ENCODE measurements around the gene NXT1. TPM values are rescaled to one million over a fixed set of nuclear protein-coding genes. Genes with fewer than 3 reads are reported as not detected.

NXT1 gene
- total and polyA plus RNA-seq, 10 of the 15 experiments (the other 5 are each of a cell fraction or from before 2014, with no cell fraction given), result 10.2 to 66.7 (median 44.0) TPM

GRCh38 chr20:23404196-23404595, 53.6 kb downstream of the NXT1 start:
- H2AFZ ChIP-seq (ENCODE audit: control insufficient read depth, low read depth, low read length), result no peak overlapping the region
- no peaks in the 10 kb centered on the region for H3K9me3 ChIP-seq (replicated peaks; ENCODE audit: control insufficient read depth, insufficient read depth, low read length)
- FAIRE-seq (no peak), ATAC-seq (no peak), DNase-seq (ENCODE audit: low read depth, low spot score) (no peak)
- peaks cover 33% of the 10 kb centered on the region for H3K79me2 ChIP-seq (ENCODE audit: control insufficient read depth, insufficient read depth, low read length)
- SMC1A ChIA-PET (ENCODE audit: uncharacterized antibody, unreplicated experiment), result interaction anchor here (1.0 to 1.8 kb wide), 3 partner anchors 10 to 28 kb away, joined by 3 to 5 read pairs (median 4); no protein-coding TSS in a partner anchor
- intact Hi-C loops (cut with micrococcal nuclease; ENCODE audit: unreplicated experiment), result no loop called here
- no peak overlapping the region for H3K4me2 ChIP-seq (ENCODE audit: control insufficient read depth, insufficient read depth)
- CTCF ChIA-PET, result interaction anchor here (0.9 kb wide), 1 partner anchor 10 kb away, joined by 3 read pairs; no protein-coding TSS in a partner anchor
- H3K9ac ChIP-seq (ENCODE audit: control insufficient read depth, insufficient read depth, low read length), result no peak overlapping the region
- POLR2A ChIA-PET, result interaction anchor here (2.2 kb wide), 1 partner anchor 13 kb away, joined by 5 read pairs; no protein-coding TSS in a partner anchor
- RAD21 ChIA-PET (ENCODE audit: unreplicated experiment), result no interaction called here
- H4K20me1 ChIP-seq (ENCODE audit: control insufficient read depth, insufficient read depth), result no peaks in the 10 kb centered on the region
- 75% methylated on average over 3 of the region's 3 CpGs for WGBS (ENCODE audit: insufficient coverage, insufficient replicate concordance, low lambda C conversion rate, missing lambda C conversion rate)
- TF ChIP-seq USF2 (IDR thresholded peaks at IDR 0.05; ENCODE audit: borderline replicate concordance, low read depth, low read length), result no peak
- TF ChIP-seq IRF3 (IDR thresholded peaks at IDR 0.05), result no peak
- no peak for TF ChIP-seq CHD2 (IDR thresholded peaks at IDR 0.05; ENCODE audit: borderline replicate concordance, low read depth, low read length)
- TF ChIP-seq ZBTB4 (CRISPR knock-in tag; IDR thresholded peaks at IDR 0.05), result no peak
- TF ChIP-seq SPI1 (IDR thresholded peaks at IDR 0.05; ENCODE audit: borderline replicate concordance, insufficient read depth, low read depth, low read length), result no peak
- no peak for TF ChIP-seq IRF5 (IDR thresholded peaks at IDR 0.05; ENCODE audit: borderline replicate concordance)
- TF ChIP-seq NR2F1 (conservative IDR thresholded peaks at IDR 0.05), result no peak
- no peak for TF ChIP-seq SMAD1 (IDR thresholded peaks at IDR 0.05; ENCODE audit: low read depth, partially characterized antibody)
- no TSS peak for BruUV-seq (replicated peaks)
- no peaks in the 10 kb centered on the region for H3K27me3 ChIP-seq (replicated peaks in 1 of 2; ENCODE audit: control insufficient read depth in 2 of 2, insufficient read depth in 2 of 2, low read length in 1 of 2)
- H3K4me3 ChIP-seq, result no peak overlapping the region
- H3K4me1 ChIP-seq (ENCODE audit: control insufficient read depth, insufficient read depth, low read length), result peaks cover 24% of the 10 kb centered on the region
- no peak overlapping the region for H3K27ac ChIP-seq (ENCODE audit: control insufficient read depth, insufficient read depth)
- H3K36me3 ChIP-seq (ENCODE audit: control insufficient read depth in 2 of 2, insufficient read depth in 2 of 2, low read length in 1 of 2), result peaks cover 0 to 16% of the 10 kb centered on the region in 2 experiments
- in situ Hi-C loops (cut with MboI), result no loop called here

Small RNAs within 50 kb of the gene (small RNA-seq; reads per million reads assigned to genes)
- not detected for gene RNA5SP479

Other genes starting within 250 kb of the NXT1 start
- gene GZF1, start 11.4 kb downstream of the NXT1 start, total RNA-seq (2014; rRNA removed), result 8.7 and 14.0 TPM in 2 replicates
- gene GZF1, start 11.4 kb downstream of the NXT1 start, total RNA-seq (2014; rRNA removed; fragmentation: Illumina TruSeq; extraction: Trizol), result 7.8 and 9.9 TPM in 2 replicates
- gene GZF1, start 11.4 kb downstream of the NXT1 start, total RNA-seq (2021), result 9.5 and 10.7 TPM in 2 replicates
- gene GZF1, start 11.4 kb downstream of the NXT1 start, polyA plus RNA-seq (2011; rRNA removed), result 11.7 and 19.5 TPM in 2 replicates
- gene GZF1, start 11.4 kb downstream of the NXT1 start, polyA plus RNA-seq (2014; fragmentation: Illumina TruSeq; extraction: Trizol), result 6.2 and 13.5 TPM in 2 replicates
- 1 to 10 TPM; 2.2 to 2.4 TPM for gene GZF1, start 11.4 kb downstream of the NXT1 start, polyA plus RNA-seq (2014; fragmentation: Nextera tagmentation; extraction: Ambion mirVana)
- gene GZF1, start 11.4 kb downstream of the NXT1 start, polyA plus RNA-seq (2014; rRNA removed), result 9.5 and 12.4 TPM in 2 replicates
- gene GZF1, start 11.4 kb downstream of the NXT1 start, polyA plus RNA-seq (2016; fragmentation: Nextera tagmentation; extraction: Ambion mirVana), result 1 to 10 TPM; 6.9 to 7.1 TPM
- gene NAPB, start 70.7 kb downstream of the NXT1 start, total RNA-seq (2014; rRNA removed), result 7.2 and 8.8 TPM in 2 replicates
- gene NAPB, start 70.7 kb downstream of the NXT1 start, total RNA-seq (2014; rRNA removed; fragmentation: Illumina TruSeq; extraction: Trizol), result 7.1 and 8.6 TPM in 2 replicates
- gene NAPB, start 70.7 kb downstream of the NXT1 start, total RNA-seq (2021), result 6.6 and 8.5 TPM in 2 replicates
- gene NAPB, start 70.7 kb downstream of the NXT1 start, polyA plus RNA-seq (2011; rRNA removed), result 15.9 and 23.1 TPM in 2 replicates
- 8.0 and 10.8 TPM in 2 replicates for gene NAPB, start 70.7 kb downstream of the NXT1 start, polyA plus RNA-seq (2014; fragmentation: Illumina TruSeq; extraction: Trizol)
- 1 to 10 TPM; 2.1 to 2.3 TPM for gene NAPB, start 70.7 kb downstream of the NXT1 start, polyA plus RNA-seq (2014; fragmentation: Nextera tagmentation; extraction: Ambion mirVana)
- 9.2 and 10.2 TPM in 2 replicates for gene NAPB, start 70.7 kb downstream of the NXT1 start, polyA plus RNA-seq (2014; rRNA removed)
- gene NAPB, start 70.7 kb downstream of the NXT1 start, polyA plus RNA-seq (2016; fragmentation: Nextera tagmentation; extraction: Ambion mirVana), result 1 to 10 TPM; 6.0 to 7.2 TPM
- gene CSTL1, start 88.9 kb downstream of the NXT1 start, total RNA-seq (2014; rRNA removed), result not detected in 2 replicates
- gene CSTL1, start 88.9 kb downstream of the NXT1 start, total RNA-seq (2014; rRNA removed; fragmentation: Illumina TruSeq; extraction: Trizol), result not detected in 2 replicates
- not detected in 2 replicates for gene CSTL1, start 88.9 kb downstream of the NXT1 start, total RNA-seq (2021)
- gene CSTL1, start 88.9 kb downstream of the NXT1 start, polyA plus RNA-seq (2011; rRNA removed), result not detected in 2 replicates
- not detected in 2 replicates for gene CSTL1, start 88.9 kb downstream of the NXT1 start, polyA plus RNA-seq (2014; fragmentation: Illumina TruSeq; extraction: Trizol)
- not detected for gene CSTL1, start 88.9 kb downstream of the NXT1 start, polyA plus RNA-seq (2014; fragmentation: Nextera tagmentation; extraction: Ambion mirVana)
- not detected in 2 replicates for gene CSTL1, start 88.9 kb downstream of the NXT1 start, polyA plus RNA-seq (2014; rRNA removed)
- not detected for gene CSTL1, start 88.9 kb downstream of the NXT1 start, polyA plus RNA-seq (2016; fragmentation: Nextera tagmentation; extraction: Ambion mirVana)
- gene CST11, start 102.1 kb downstream of the NXT1 start, total RNA-seq (2014; rRNA removed), result not detected in 2 replicates
- gene CST11, start 102.1 kb downstream of the NXT1 start, total RNA-seq (2014; rRNA removed; fragmentation: Illumina TruSeq; extraction: Trizol), result not detected in 2 replicates
- not detected in 2 replicates for gene CST11, start 102.1 kb downstream of the NXT1 start, total RNA-seq (2021)
- 0.33 and 0.35 TPM in 2 replicates for gene CST11, start 102.1 kb downstream of the NXT1 start, polyA plus RNA-seq (2011; rRNA removed)
- not detected in 2 replicates for gene CST11, start 102.1 kb downstream of the NXT1 start, polyA plus RNA-seq (2014; fragmentation: Illumina TruSeq; extraction: Trizol)
- not detected for gene CST11, start 102.1 kb downstream of the NXT1 start, polyA plus RNA-seq (2014; fragmentation: Nextera tagmentation; extraction: Ambion mirVana)
- gene CST11, start 102.1 kb downstream of the NXT1 start, polyA plus RNA-seq (2014; rRNA removed), result not detected in 2 replicates
- gene CST11, start 102.1 kb downstream of the NXT1 start, polyA plus RNA-seq (2016; fragmentation: Nextera tagmentation; extraction: Ambion mirVana), result not detected
- gene CST8, start 140.3 kb downstream of the NXT1 start, total RNA-seq (2014; rRNA removed), result not detected in 2 replicates
- gene CST8, start 140.3 kb downstream of the NXT1 start, total RNA-seq (2014; rRNA removed; fragmentation: Illumina TruSeq; extraction: Trizol), result not detected in 2 replicates
- gene CST8, start 140.3 kb downstream of the NXT1 start, total RNA-seq (2021), result not detected in 2 replicates
- gene CST8, start 140.3 kb downstream of the NXT1 start, polyA plus RNA-seq (2011; rRNA removed), result not detected in 2 replicates
- not detected in 2 replicates for gene CST8, start 140.3 kb downstream of the NXT1 start, polyA plus RNA-seq (2014; fragmentation: Illumina TruSeq; extraction: Trizol)
- gene CST8, start 140.3 kb downstream of the NXT1 start, polyA plus RNA-seq (2014; fragmentation: Nextera tagmentation; extraction: Ambion mirVana), result not detected
- gene CST8, start 140.3 kb downstream of the NXT1 start, polyA plus RNA-seq (2014; rRNA removed), result not detected in 2 replicates
- not detected for gene CST8, start 140.3 kb downstream of the NXT1 start, polyA plus RNA-seq (2016; fragmentation: Nextera tagmentation; extraction: Ambion mirVana)
- not detected in 2 replicates for gene CST9L, start 217.7 kb downstream of the NXT1 start, total RNA-seq (2014; rRNA removed)
- gene CST9L, start 217.7 kb downstream of the NXT1 start, total RNA-seq (2014; rRNA removed; fragmentation: Illumina TruSeq; extraction: Trizol), result not detected in 2 replicates
- gene CST9L, start 217.7 kb downstream of the NXT1 start, total RNA-seq (2021), result not detected in 2 replicates
- not detected in 2 replicates for gene CST9L, start 217.7 kb downstream of the NXT1 start, polyA plus RNA-seq (2011; rRNA removed)
- not detected in 2 replicates for gene CST9L, start 217.7 kb downstream of the NXT1 start, polyA plus RNA-seq (2014; fragmentation: Illumina TruSeq; extraction: Trizol)
- gene CST9L, start 217.7 kb downstream of the NXT1 start, polyA plus RNA-seq (2014; fragmentation: Nextera tagmentation; extraction: Ambion mirVana), result not detected
- gene CST9L, start 217.7 kb downstream of the NXT1 start, polyA plus RNA-seq (2014; rRNA removed), result not detected in 2 replicates
- gene CST9L, start 217.7 kb downstream of the NXT1 start, polyA plus RNA-seq (2016; fragmentation: Nextera tagmentation; extraction: Ambion mirVana), result not detected

Data from GM12878 (cell line).